Fibroblast of lung (primary cell): ENCODE data around the gene MANEAL. TPM values are rescaled to one million over a fixed set of nuclear protein-coding genes. Genes with fewer than 3 reads are reported as not detected.
A peak's percentile ranks its signal among the peaks of the same experiment; 100 is the strongest.

Source experiments
- DNase-seq, 2 donors: peaks; one replicate each; pipeline versions ENCODE4 v3.0.0 to v3.0.0-alpha.2; 2010; ENCODE audit warnings: low read depth in 2 of 2
- H2AFZ ChIP-seq: 2 replicates; pipeline ENCODE4 v1.5.1; 2012; ENCODE audit warnings: low read length, control low read depth, inconsistent platforms
- H3K27ac ChIP-seq: 2 replicates; pipeline ENCODE4 v1.5.1; 2011; ENCODE audit warnings: low read length, control low read depth; ENCODE audit not compliant: insufficient read depth
- H3K27me3 ChIP-seq: 2 replicates; pipeline ENCODE4 v1.5.1; 2011; ENCODE audit warnings: mild to moderate bottlenecking, low read length; ENCODE audit not compliant: control insufficient read depth, insufficient read depth
- H3K36me3 ChIP-seq: 2 replicates; pipeline ENCODE4 v1.5.1; 2011; ENCODE audit warnings: low read length; ENCODE audit not compliant: control insufficient read depth, insufficient read depth
- H3K4me1 ChIP-seq: 2 replicates; pipeline ENCODE4 v1.5.1; 2011; ENCODE audit warnings: low read length; ENCODE audit not compliant: control insufficient read depth, insufficient read depth; ENCODE audit errors: extremely low read depth
- H3K4me2 ChIP-seq: 2 replicates; pipeline ENCODE4 v1.5.1; 2011; ENCODE audit warnings: low read length, control low read depth; ENCODE audit not compliant: insufficient read depth; ENCODE audit errors: extremely low read depth
- H3K4me3 ChIP-seq, 4 experiments: fragments of 200-600 bp in 1 of 4; sonication (generic) in 1 of 4; replicated peaks in 1 of 4; 2 replicates each; pipeline ENCODE4 v1.5.1; 2011 to 2016; ENCODE audit warnings: low read length in 4 of 4, low read depth in 3 of 4, mild to moderate bottlenecking in 3 of 4, control low read depth in 2 of 4, inconsistent platforms in 1 of 4, mixed read lengths in 1 of 4; ENCODE audit not compliant: insufficient read depth in 1 of 4; ENCODE audit errors: control extremely low read depth in 1 of 4
- H3K79me2 ChIP-seq: 2 replicates; pipeline ENCODE4 v1.5.1; 2012; ENCODE audit warnings: mild to moderate bottlenecking, low read length, inconsistent platforms; ENCODE audit not compliant: control insufficient read depth, insufficient read depth
- H3K9ac ChIP-seq: 2 replicates; pipeline ENCODE4 v1.5.1; 2011; ENCODE audit warnings: mild to moderate bottlenecking, low read length, control low read depth; ENCODE audit not compliant: insufficient read depth
- H3K9me3 ChIP-seq: 2 replicates; pipeline ENCODE4 v1.5.1; 2012; ENCODE audit warnings: low read depth, low read length; ENCODE audit not compliant: control insufficient read depth, insufficient read depth
- H4K20me1 ChIP-seq: 2 replicates; pipeline ENCODE4 v1.5.1; 2011; ENCODE audit warnings: low read length; ENCODE audit not compliant: control insufficient read depth, insufficient read depth; ENCODE audit errors: extremely low read depth
- CTCF ChIP-seq, 2 donors: IDR thresholded peaks in 1 of 2; conservative IDR thresholded peaks in 1 of 2; 1 replicate in 1 of 2; 2 replicates in 1 of 2; pipeline ENCODE4 v1.5.1; 2011 to 2012; ENCODE audit warnings: low read length in 2 of 2, control low read depth in 1 of 2, inconsistent platforms in 1 of 2, low read depth in 1 of 2, mild to moderate bottlenecking in 1 of 2
- EZH2 ChIP-seq: IDR thresholded peaks from 2 replicates; pipeline ENCODE4 v1.5.1; 2012; ENCODE audit warnings: low read length, control low read depth, mild to moderate bottlenecking; ENCODE audit errors: missing control alignments
- polyA plus RNA-seq, 2 donors: library from polyadenylated mRNA; depleted of rRNA in 1 of 2; stranded (reverse) in 1 of 2; unstranded in 1 of 2; fragments of >200 nt; gene quantifications; 2 replicates each; pipeline ENCODE4 v1.2.1, GENCODE V29; 2011 to 2012; ENCODE audit warnings: missing spikeins in 1 of 2
- total RNA-seq: library from RNA; depleted of rRNA; stranded (reverse); fragments of >200 nt; gene quantifications from 2 replicates; pipeline ENCODE4 v1.2.1, GENCODE V29; 2014

Gene MANEAL
- total and polyA plus RNA-seq, 2 donors (not counting 1 experiment from before 2014, with no cell fraction given) = 0.50 to 0.79 TPM

- Histone ChIP-seq H3K27me3 (no peaks in the 10 kb centered on the region), H3K4me2 (peak overlapping the region; percentile 92), H3K9ac (peak overlapping the region; percentile 76), H3K4me1 (peaks cover 14% of the 10 kb centered on the region), H3K79me2 (peaks cover 22% of the 10 kb centered on the region), H3K9me3 (no peaks in the 10 kb centered on the region), H3K36me3 (peaks cover 17% of the 10 kb centered on the region), H3K27ac (peak overlapping the region; percentile 81), H2AFZ (no peak overlapping the region), H4K20me1 (no peaks in the 10 kb centered on the region), H3K4me3 (peak overlapping the region; percentile 55 to 95 (median 87))
- no peak for DNase-seq
- no peak for TF ChIP-seq EZH2
- no peak for TF ChIP-seq CTCF (conservative IDR thresholded peaks at IDR 0.05 in 1 of 2, IDR thresholded peaks at IDR 0.05 in 1 of 2; ENCODE audit: low read depth in 1 of 2, low read length in 2 of 2)
These were observed 13.5 kb downstream of the MANEAL start for GRCh38 chr1:37807220-37807554.

DNA sequence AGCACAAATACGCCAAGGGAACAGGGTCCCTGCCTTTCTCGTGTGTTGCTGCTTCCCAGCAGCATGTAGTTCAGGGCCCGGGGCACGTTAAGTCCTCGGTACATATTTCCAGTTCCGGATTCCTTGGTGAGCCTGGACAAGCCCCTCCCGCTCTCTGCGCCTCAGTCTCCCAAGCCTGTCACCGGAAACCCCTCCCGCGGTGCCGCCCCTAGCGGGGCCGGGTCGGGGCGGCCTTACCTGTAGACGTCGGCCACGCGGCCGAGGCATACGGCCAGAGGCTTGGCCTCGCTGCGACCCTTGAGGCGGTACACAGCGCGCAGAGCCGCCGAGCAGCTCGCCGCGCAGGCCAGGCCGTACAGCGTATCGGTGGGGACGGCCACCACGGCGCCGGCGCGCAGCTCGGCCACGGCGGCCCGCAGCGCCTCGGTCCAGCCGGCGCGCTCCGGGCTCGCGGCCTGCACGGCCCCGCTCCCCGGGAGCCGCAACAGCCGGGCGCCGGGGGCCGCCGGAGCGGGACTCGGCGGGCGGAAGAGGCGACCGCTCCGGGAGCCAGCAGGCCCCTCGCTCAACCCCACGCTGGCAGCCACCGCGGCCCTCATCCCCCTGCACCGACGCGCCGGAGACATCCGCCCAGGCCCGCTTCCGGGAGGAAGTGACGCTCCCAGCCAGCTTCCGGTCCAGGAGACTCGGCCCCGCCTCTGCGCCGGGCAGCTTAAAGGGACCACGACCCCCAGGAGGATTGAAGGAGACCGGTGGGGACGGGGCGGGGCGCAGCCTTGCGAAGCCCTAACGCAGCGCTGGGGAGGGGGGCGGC is 14.1 kb downstream of the MANEAL start, which contains the start of the genes C1orf122 and YRDC:
C1orf122 (plus strand) TSS at position 236 of the 814 bp plus-strand sequence. CDS start 615 bp downstream, outside the sequence.
YRDC (minus strand) TSS at position 654 of the 814 bp plus-strand sequence; CDS start at position 626, 28 bp downstream.
- Histone ChIP-seq H3K36me3 (peaks cover 17% of the 10 kb centered on the region), H4K20me1 (no peaks in the 10 kb centered on the region), H3K9ac (peak within 1 kb of the TSS; percentile 76), H2AFZ (peak within 1 kb of the TSS; percentile 24), H3K4me3 (peak within 1 kb of the TSS; percentile 81 to 95 (median 88)), H3K4me1 (peaks cover 14% of the 10 kb centered on the region), H3K27ac (peak within 1 kb of the TSS; percentile 81), H3K79me2 (peaks cover 22% of the 10 kb centered on the region), H3K4me2 (peak within 1 kb of the TSS; percentile 97), H3K27me3 (no peaks in the 10 kb centered on the region), H3K9me3 (no peaks in the 10 kb centered on the region)
- no peak for TF ChIP-seq CTCF (conservative IDR thresholded peaks at IDR 0.05 in 1 of 2, IDR thresholded peaks at IDR 0.05 in 1 of 2; ENCODE audit: low read depth in 1 of 2, low read length in 2 of 2)
- TF ChIP-seq EZH2 = no peak
- peak; percentile 92 to 94 for DNase-seq
